PC-3 (cell line): Measurements from ENCODE around the gene ASTN2. TPM values are rescaled to one million over a fixed set of nuclear protein-coding genes. Genes with fewer than 3 reads are reported as not detected.

ENCODE experiments used
- ATAC-seq: fragments of 200-7000 bp; cut with Tn5 transposase; 2 replicates; pipeline ENCODE4 v1.9.1; 2020; ENCODE audit warnings: mild to moderate bottlenecking, moderate library complexity
- BruUV-seq: library from RNA; stranded (reverse); fragments of 400-500 nt; replicated peaks from 2 replicates; lab custom pipeline; 2021; lab: Mats Ljungman, UMichigan
- CTCF ChIA-PET: fragments of 300-600 bp; sonication (Branson Sonifier 250); formaldehyde crosslinking; loops from one replicate; lab custom pipeline; 2022; ENCODE audit warnings: antibody characterized with exemption; lab: Charles Lee
- POLR2A ChIA-PET: fragments of 300-600 bp; sonication (Branson Sonifier 250); formaldehyde crosslinking; loops from one replicate; lab custom pipeline; 2022; ENCODE audit warnings: antibody characterized with exemption; ENCODE audit not compliant: unreplicated experiment; lab: Charles Lee
- DNase-seq: peaks from one replicate; pipeline ENCODE4 v3.0.0-alpha.2; 2015
- H2AFZ ChIP-seq: fragments of 300-600 bp; sonication (generic); 2 replicates; pipeline ENCODE4 v1.6.0; 2016; ENCODE audit warnings: antibody characterized with exemption, low read length
- H3F3A ChIP-seq: fragments of 300-600 bp; sonication (generic); one replicate; pipeline ENCODE4 v1.6.0; 2017; ENCODE audit warnings: antibody characterized with exemption, low read length, control low read depth, mild to moderate bottlenecking; ENCODE audit not compliant: unreplicated experiment
- H3K27ac ChIP-seq: fragments of 300-600 bp; sonication (generic); 2 replicates; pipeline ENCODE4 v1.5.1; 2016; ENCODE audit warnings: mild to moderate bottlenecking, low read length
- H3K27me3 ChIP-seq: fragments of 300-600 bp; sonication (generic); 2 replicates; pipeline ENCODE4 v1.6.1; 2016; ENCODE audit warnings: low read length, mixed read lengths
- H3K36me3 ChIP-seq: fragments of 300-600 bp; sonication (generic); 2 replicates; pipeline ENCODE4 v1.6.1; 2016; ENCODE audit warnings: low read depth, mixed run types, low read length, mixed read lengths
- H3K4me1 ChIP-seq: fragments of 300-600 bp; sonication (generic); 2 replicates; pipeline ENCODE4 v1.5.1; 2016; ENCODE audit warnings: low read length; ENCODE audit not compliant: insufficient read depth
- H3K4me2 ChIP-seq: fragments of 300-600 bp; sonication (generic); 2 replicates; pipeline ENCODE4 v1.6.0; 2016; ENCODE audit warnings: low read length
- H3K4me3 ChIP-seq: fragments of 300-600 bp; sonication (generic); 2 replicates; pipeline ENCODE4 v1.5.1; 2016; ENCODE audit warnings: mild to moderate bottlenecking, low read length, mixed read lengths
- H3K79me2 ChIP-seq: fragments of 300-600 bp; sonication (generic); 2 replicates; pipeline ENCODE4 v1.6.1; 2017; ENCODE audit warnings: low read length, mixed read lengths
- H3K9ac ChIP-seq: fragments of 300-600 bp; sonication (generic); 2 replicates; pipeline ENCODE4 v1.6.0; 2016; ENCODE audit warnings: mild to moderate bottlenecking, low read length
- H3K9me2 ChIP-seq: fragments of 300-600 bp; sonication (generic); replicated peaks from 2 replicates; pipeline ENCODE4 v1.6.1; 2016; ENCODE audit warnings: mixed run types, low read length, mixed read lengths
- H3K9me3 ChIP-seq: fragments of 300-600 bp; sonication (generic); 2 replicates; pipeline ENCODE4 v1.6.1; 2016; ENCODE audit warnings: low read length, mixed read lengths
- H4K20me1 ChIP-seq: fragments of 300-600 bp; sonication (generic); 2 replicates; pipeline ENCODE4 v1.6.1; 2016; ENCODE audit warnings: low read length, mixed read lengths
- CTCF ChIP-seq: fragments of 300-600 bp; sonication (generic); conservative IDR thresholded peaks from 2 replicates; pipeline ENCODE4 v1.5.1; 2017; ENCODE audit warnings: antibody characterized with exemption, low read depth, mild to moderate bottlenecking, low read length
- EZH2 ChIP-seq: fragments of 300-600 bp; sonication (generic); IDR thresholded peaks from one replicate; pipeline ENCODE4 v1.6.1; 2017; ENCODE audit warnings: antibody characterized with exemption, mild to moderate bottlenecking, low read length; ENCODE audit not compliant: unreplicated experiment
- EZH2phosphoT487 ChIP-seq: fragments of 300-600 bp; sonication (generic); IDR thresholded peaks from 2 replicates; pipeline ENCODE4 v1.6.1; 2018; ENCODE audit warnings: mild to moderate bottlenecking, antibody characterized with exemption, low read length, borderline replicate concordance
- intact Hi-C: fragments of 100-400 bp; cut with micrococcal nuclease; formaldehyde crosslinking; loops from 2 replicates; pipeline ENCODE4 v1.9.0; 2023
- total RNA-seq: library from RNA; depleted of rRNA; stranded (reverse); fragments of >200 nt; gene quantifications from 2 replicates; pipeline ENCODE4 v1.2.3, GENCODE V29; 2014

ASTN2 gene
- total RNA-seq, 1 experiment from 2014 or later = 3.5 TPM

- DNase-seq (no peak), ATAC-seq (no peak)
- CTCF ChIA-PET = no interaction called here
- no peak overlapping the region for H2AFZ ChIP-seq
- POLR2A ChIA-PET = no interaction called here
- H3K27me3 ChIP-seq = no peaks in the 10 kb centered on the region
- no peak overlapping the region for H3K9ac ChIP-seq
- no TSS peak for BruUV-seq
- H3K9me2 ChIP-seq = no peaks in the 10 kb centered on the region
- H3F3A ChIP-seq = no peaks in the 10 kb centered on the region
- intact Hi-C loops = no loop called here
- no peaks in the 10 kb centered on the region for H4K20me1 ChIP-seq
- no peaks in the 10 kb centered on the region for H3K9me3 ChIP-seq
- TF ChIP-seq EZH2 (no peak), EZH2phosphoT487 (no peak), CTCF (no peak)
- H3K4me2 ChIP-seq = no peak overlapping the region
- no peaks in the 10 kb centered on the region for H3K79me2 ChIP-seq
- no peaks in the 10 kb centered on the region for H3K36me3 ChIP-seq
- H3K27ac ChIP-seq = no peak overlapping the region
- H3K4me1 ChIP-seq = no peaks in the 10 kb centered on the region
- H3K4me3 ChIP-seq = no peak overlapping the region
Measured at GRCh38 chr9:117160254-117160653, 254.6 kb downstream of the ASTN2 start.

DNA sequence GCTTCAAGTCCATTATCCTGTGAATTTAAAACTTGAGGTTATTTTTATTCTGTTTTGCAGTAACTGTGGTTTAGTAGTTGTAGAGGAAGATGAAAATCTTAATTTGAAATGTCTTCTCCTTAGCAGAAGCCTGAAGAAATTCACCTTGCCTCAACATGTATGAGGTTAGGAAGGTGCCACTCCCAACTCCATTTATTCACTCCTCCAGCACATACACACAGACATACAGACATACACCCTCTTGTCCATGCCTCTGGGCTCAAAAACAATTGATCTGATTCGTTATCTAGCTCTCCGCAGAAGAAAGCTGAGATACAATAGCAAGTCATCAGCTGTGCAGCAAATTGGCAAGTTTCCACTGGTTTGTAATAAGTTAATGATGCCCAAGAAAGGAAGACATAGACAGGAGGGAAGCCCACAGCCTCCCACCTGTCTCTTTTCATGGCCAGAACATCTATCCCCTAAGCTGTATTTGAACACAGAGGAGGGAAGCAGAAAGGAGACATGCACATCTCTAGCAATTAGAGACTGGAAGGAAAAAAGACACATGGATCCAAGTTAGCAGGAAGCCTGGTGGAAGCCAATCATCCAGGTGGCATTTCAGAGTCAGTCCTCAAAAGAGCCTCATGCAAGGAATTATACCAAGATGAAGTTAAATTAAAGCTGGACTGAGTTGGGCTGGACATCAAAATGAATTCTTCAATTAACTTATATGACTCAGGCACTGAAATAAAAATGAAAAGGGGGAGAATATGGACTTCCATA, 257.9 kb downstream of the ASTN2 start:
- no peaks in the 10 kb centered on the region for H3K9me3 ChIP-seq
- H3K36me3 ChIP-seq = no peaks in the 10 kb centered on the region
- TF ChIP-seq EZH2 (no peak), EZH2phosphoT487 (no peak), CTCF (no peak)
- no peaks in the 10 kb centered on the region for H3K4me1 ChIP-seq
- intact Hi-C loops = no loop called here
- H3K4me3 ChIP-seq = no peak overlapping the region
- H3K9me2 ChIP-seq = no peaks in the 10 kb centered on the region
- POLR2A ChIA-PET = no interaction called here
- no peak overlapping the region for H2AFZ ChIP-seq
- no peaks in the 10 kb centered on the region for H3F3A ChIP-seq
- no peaks in the 10 kb centered on the region for H3K27me3 ChIP-seq
- H3K79me2 ChIP-seq = no peaks in the 10 kb centered on the region
- H3K27ac ChIP-seq = no peak overlapping the region
- CTCF ChIA-PET = no interaction called here
- no peaks in the 10 kb centered on the region for H4K20me1 ChIP-seq
- no peak overlapping the region for H3K4me2 ChIP-seq
- ATAC-seq (no peak), DNase-seq (no peak)
- no peak overlapping the region for H3K9ac ChIP-seq
- BruUV-seq = no TSS peak

DNA sequence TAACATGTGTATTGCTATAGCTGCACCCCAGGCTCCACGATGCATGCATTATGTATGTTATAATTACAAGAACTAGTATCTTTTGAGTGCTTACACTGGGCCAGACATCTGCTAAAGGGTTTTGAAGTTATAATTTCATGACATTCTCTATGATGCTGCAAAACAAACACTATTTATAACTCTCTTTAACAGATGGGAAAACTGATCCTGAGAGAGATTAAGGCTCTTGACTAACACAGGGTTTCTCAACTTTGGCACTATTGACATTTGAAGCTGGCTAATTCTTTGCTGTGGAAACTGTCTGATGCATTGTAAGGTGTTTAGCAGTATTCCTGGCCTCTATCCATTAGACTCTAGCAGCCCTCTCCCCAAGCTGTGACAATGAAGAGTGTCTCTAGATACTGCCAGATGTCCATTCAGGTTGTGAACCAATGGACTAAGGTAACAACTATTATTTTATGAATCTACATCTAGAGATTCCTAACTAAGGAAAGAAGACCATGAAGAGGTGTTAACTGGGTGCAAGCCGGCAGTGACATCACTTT, 258.6 kb downstream of the ASTN2 start:
- CTCF ChIA-PET = no interaction called here
- Histone ChIP-seq H3K27ac (no peak overlapping the region), H3K9ac (no peak overlapping the region), H3K9me3 (no peaks in the 10 kb centered on the region), H4K20me1 (no peaks in the 10 kb centered on the region), H3K4me2 (no peak overlapping the region), H3K9me2 (no peaks in the 10 kb centered on the region), H3K36me3 (no peaks in the 10 kb centered on the region), H3K27me3 (no peaks in the 10 kb centered on the region), H2AFZ (no peak overlapping the region), H3K4me1 (no peaks in the 10 kb centered on the region), H3K4me3 (no peak overlapping the region), H3F3A (no peaks in the 10 kb centered on the region), H3K79me2 (no peaks in the 10 kb centered on the region)
- no peak for ATAC-seq
- TF ChIP-seq CTCF (no peak), EZH2 (no peak), EZH2phosphoT487 (no peak)
- intact Hi-C loops = no loop called here
- no TSS peak for BruUV-seq
- DNase-seq = no peak
- POLR2A ChIA-PET = no interaction called here
